ENCODE measurements around the gene PPM1B. TPM values are rescaled to one million over a fixed set of nuclear protein-coding genes. Genes with fewer than 3 reads are reported as not detected.

Gene PPM1B
- total and polyA plus RNA-seq, 2 of the 4 experiments (the other 2 are of a cell fraction) = 13.4 to 14.7 TPM

- 20% methylated on average over 1 of the region's 3 CpGs; no CpG with 5 or more reads in 1 of the 2 experiments for WGBS, 2 experiments (ENCODE audit: extremely low coverage in 2 of 2, insufficient read length in 1 of 2)
- CTCF ChIA-PET = interaction anchor here (0.5 to 0.8 kb wide), 3 partner anchors 14 to 41 kb away, joined by 4 to 5 read pairs (median 5); no protein-coding TSS in a partner anchor
These were observed 81.7 kb downstream of the PPM1B start for GRCh38 chr2:44250376-44250775.

More at GRCh38 chr2:44250376-44250775, 81.7 kb downstream of the PPM1B start:
- H3K23ac ChIP-seq (ENCODE audit: low read depth, low read length) = no peak overlapping the region
- POLR2A ChIA-PET (ENCODE audit: unreplicated experiment) = no interaction called here
- no TSS peak for BruUV-seq (replicated peaks)
- no peak overlapping the region for H2AK9ac ChIP-seq (replicated peaks; ENCODE audit: low read depth, low read length, poor library complexity)
- no peak overlapping the region for H2BK15ac ChIP-seq (ENCODE audit: low read depth, low read length)
- TF ChIP-seq RCOR1 (IDR thresholded peaks at IDR 0.05; ENCODE audit: insufficient replicate concordance, low read length) (no peak), NFE2L2 (IDR thresholded peaks at IDR 0.05; ENCODE audit: low read depth, low read length) (no peak), RFX5 (IDR thresholded peaks at IDR 0.05; ENCODE audit: low read depth, low read length) (no peak), CTCF (conservative IDR thresholded peaks at IDR 0.05; ENCODE audit: low read depth, low read length) (no peak), RAD21 (IDR thresholded peaks at IDR 0.05; ENCODE audit: low read length) (no peak), USF2 (IDR thresholded peaks at IDR 0.05; ENCODE audit: low read depth, low read length) (no peak), MAFK (IDR thresholded peaks at IDR 0.05; ENCODE audit: low read depth, low read length) (no peak), SMC3 (IDR thresholded peaks at IDR 0.05; ENCODE audit: low read depth, low read length) (no peak), ELK1 (IDR thresholded peaks at IDR 0.05; ENCODE audit: borderline replicate concordance, low read depth, low read length) (no peak), FOS (IDR thresholded peaks at IDR 0.05; ENCODE audit: low read depth, low read length) (no peak), MXI1 (IDR thresholded peaks at IDR 0.05; ENCODE audit: borderline replicate concordance, low read depth, low read length) (no peak), MAZ (IDR thresholded peaks at IDR 0.05; ENCODE audit: borderline replicate concordance, low read depth, low read length) (no peak), CEBPB (IDR thresholded peaks at IDR 0.05; ENCODE audit: low read depth, low read length) (no peak), BHLHE40 (IDR thresholded peaks at IDR 0.05; ENCODE audit: low read depth, low read length) (no peak), POLR2A (IDR thresholded peaks at IDR 0.05; ENCODE audit: low read depth, low read length) (no peak), CHD1 (IDR thresholded peaks at IDR 0.05; ENCODE audit: low read depth, low read length) (no peak)
- no peak overlapping the region for H3K27ac ChIP-seq (ENCODE audit: insufficient read depth, low read length)
- H4K5ac ChIP-seq (ENCODE audit: low read depth, low read length) = no peak overlapping the region
- H3K4me1 ChIP-seq (ENCODE audit: control insufficient read depth, insufficient read depth, low read length) = no peaks in the 10 kb centered on the region
- H3K56ac ChIP-seq (ENCODE audit: extremely low read depth, insufficient read depth, low read length) = no peak overlapping the region
- no peak overlapping the region for H3K4me3 ChIP-seq (ENCODE audit: insufficient read depth, low read depth, low read length)
- no peak overlapping the region for H2AK5ac ChIP-seq (ENCODE audit: low read depth, low read length)
- H4K8ac ChIP-seq (ENCODE audit: low read depth in 2 of 2, low read length in 2 of 2) = no peak overlapping the region
- no peak overlapping the region for H3K18ac ChIP-seq (ENCODE audit: low read depth, low read length)
- dilution Hi-C loops (cut with HindIII; ENCODE audit: low sequenced_read_pairs, unreplicated experiment) (no loop called here), in situ Hi-C loops (cut with MboI; ENCODE audit: low sequenced_read_pairs) (no loop called here), intact Hi-C loops (cut with micrococcal nuclease) (no loop called here)
- H3K4ac ChIP-seq (ENCODE audit: low read depth, low read length) = no peak overlapping the region
- ATAC-seq (ENCODE audit: low read depth) (no peak), DNase-seq (no peak)
- no peaks in the 10 kb centered on the region; the same call in 1 of the 2 replicates for H3K27me3 ChIP-seq (ENCODE audit: control insufficient read depth, insufficient read depth, low read length)
- no peaks in the 10 kb centered on the region for H3K79me1 ChIP-seq (ENCODE audit: low read depth in 1 of 2, low read length in 2 of 2)
- no peak overlapping the region for H2AFZ ChIP-seq (replicated peaks; ENCODE audit: low read length, poor library complexity)
- H4K91ac ChIP-seq (ENCODE audit: insufficient read depth, low read depth, low read length) = no peak overlapping the region
- no peak overlapping the region for H2BK120ac ChIP-seq (ENCODE audit: low read depth, low read length)
- no peak overlapping the region for H3K14ac ChIP-seq (replicated peaks; ENCODE audit: low read depth, low read length)
- no peak overlapping the region for H2BK5ac ChIP-seq (ENCODE audit: low read depth, low read length, poor library complexity, severe bottlenecking)
- no peak overlapping the region for H3K4me2 ChIP-seq (ENCODE audit: low read depth, low read length)
- no peaks in the 10 kb centered on the region for H3K9me1 ChIP-seq (ENCODE audit: insufficient read depth, low read length)
- no peak overlapping the region for H3K9ac ChIP-seq (ENCODE audit: low read depth, low read length)
- H2BK20ac ChIP-seq (ENCODE audit: low read depth, low read length) = no peak overlapping the region
- no peaks in the 10 kb centered on the region for H3K36me3 ChIP-seq (ENCODE audit: control insufficient read depth, insufficient read depth, low read length)
- peaks cover 6% of the 10 kb centered on the region for H3K9me3 ChIP-seq (ENCODE audit: control insufficient read depth, insufficient read depth, low read length)
- no peaks in the 10 kb centered on the region for H4K20me1 ChIP-seq (ENCODE audit: insufficient read depth, low read length)

Data from IMR-90 (cell line).